GM18861 (cell line): ENCODE measurements around the gene PPP1R15A.
A peak's percentile ranks its signal among the peaks of the same experiment; 100 is the strongest.
"Not testable (repeated sequence)": the region's sequence is repeated elsewhere in the genome, so short reads cannot be mapped to it uniquely, and the experiment has no call there.

ENCODE experiments used
- ATAC-seq: cut with Tn5 transposase; IDR thresholded peaks from one replicate; pipeline ENCODE4 v1.9.1; 2021; ENCODE audit not compliant: unreplicated experiment

The PPP1R15A gene

DNA sequence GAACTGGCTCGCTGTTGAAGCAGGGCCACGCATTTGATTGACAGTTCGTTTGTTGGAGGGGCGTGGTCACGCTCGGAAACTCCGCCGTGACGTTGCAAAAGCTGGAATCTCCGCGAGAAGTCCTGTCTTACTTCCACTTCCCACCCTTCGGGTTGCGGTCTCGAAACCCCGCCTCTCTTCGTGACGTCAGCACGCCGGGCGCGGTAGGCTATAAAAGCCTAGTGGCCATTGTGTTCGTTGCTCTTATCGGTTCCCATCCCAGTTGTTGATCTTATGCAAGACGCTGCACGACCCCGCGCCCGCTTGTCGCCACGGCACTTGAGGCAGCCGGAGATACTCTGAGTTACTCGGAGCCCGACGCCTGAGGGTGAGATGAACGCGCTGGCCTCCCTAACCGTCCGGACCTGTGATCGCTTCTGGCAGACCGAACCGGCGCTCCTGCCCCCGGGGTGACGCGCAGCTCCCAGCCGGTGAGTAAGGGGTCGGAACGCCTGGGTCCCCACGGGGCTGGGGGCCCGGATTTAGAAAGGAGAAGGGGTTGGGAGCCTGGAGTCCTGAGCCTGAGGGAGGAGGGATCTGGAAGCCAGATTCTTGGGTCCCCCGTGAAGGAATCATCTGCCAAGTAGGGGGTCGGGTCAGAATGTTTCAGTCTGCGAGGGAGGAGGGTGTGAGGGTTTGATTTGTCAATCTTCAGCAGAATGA, at the start of gene PPP1R15A:
Gene PPP1R15A (plus strand): TSS at position 240 of the 702 bp plus-strand sequence. CDS start 813 bp downstream, outside the sequence.
- ATAC-seq, result peak; percentile 51

DNA sequence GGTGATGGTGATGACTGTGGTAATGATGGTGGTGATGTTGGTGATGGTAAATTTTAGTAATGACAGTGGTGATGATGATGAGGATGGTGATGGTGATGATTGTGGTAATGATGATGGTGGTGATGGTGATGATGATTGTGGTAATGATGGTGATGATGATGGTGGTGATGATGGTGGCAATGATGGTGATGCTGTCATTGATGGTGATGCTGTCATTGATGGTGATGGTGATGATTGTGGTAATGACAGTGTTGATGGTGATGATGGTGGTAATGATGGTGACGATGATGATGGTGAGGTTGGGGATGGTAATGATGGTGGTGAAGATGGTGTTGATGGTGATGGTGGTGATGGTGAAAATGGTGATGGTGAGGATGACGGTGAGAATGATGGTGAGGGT, 49.7 kb upstream of the PPP1R15A start:
- ATAC-seq, result no peak

DNA sequence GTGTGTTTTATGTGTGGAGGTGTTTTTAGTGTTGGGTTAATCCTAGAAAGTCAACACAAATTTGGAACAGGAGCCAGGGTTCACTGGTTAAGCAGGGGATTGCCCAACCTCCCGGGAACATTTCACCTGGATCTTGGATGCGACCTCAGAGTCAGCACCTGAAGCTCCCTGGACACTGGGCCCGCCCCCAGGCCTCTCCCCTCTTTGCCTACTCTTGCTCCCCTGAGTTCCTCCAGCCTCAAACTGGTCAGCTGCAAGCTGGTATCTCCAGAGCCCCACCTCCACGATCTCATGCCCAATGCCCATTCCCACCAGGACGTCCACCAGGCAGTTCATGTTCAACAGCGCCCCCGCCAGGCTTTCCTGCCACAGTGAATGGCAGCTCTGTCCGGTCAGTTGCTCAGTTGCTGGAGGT, 45.6 kb upstream of the PPP1R15A start:
- no peak for ATAC-seq

DNA sequence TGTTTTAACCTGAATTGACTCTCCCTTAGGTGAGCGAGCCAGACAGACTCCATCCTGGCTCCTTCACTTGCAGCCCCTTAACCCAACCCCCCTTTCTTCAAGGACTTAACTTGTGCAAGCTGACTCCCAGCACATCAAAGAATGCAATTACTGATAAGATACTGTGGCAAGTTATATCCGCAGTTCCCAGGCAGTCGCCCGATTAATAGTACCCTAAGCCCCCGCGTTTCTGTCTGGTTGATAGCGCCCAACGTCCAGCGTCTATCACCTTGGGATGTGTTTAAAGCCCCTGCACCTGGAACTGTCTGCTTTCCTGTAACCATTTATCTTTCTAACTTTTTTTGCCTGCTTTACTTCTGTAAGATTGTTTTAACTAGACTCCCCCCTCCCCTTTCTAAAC, 42.1 kb upstream of the PPP1R15A start:
- ATAC-seq, result no peak

DNA sequence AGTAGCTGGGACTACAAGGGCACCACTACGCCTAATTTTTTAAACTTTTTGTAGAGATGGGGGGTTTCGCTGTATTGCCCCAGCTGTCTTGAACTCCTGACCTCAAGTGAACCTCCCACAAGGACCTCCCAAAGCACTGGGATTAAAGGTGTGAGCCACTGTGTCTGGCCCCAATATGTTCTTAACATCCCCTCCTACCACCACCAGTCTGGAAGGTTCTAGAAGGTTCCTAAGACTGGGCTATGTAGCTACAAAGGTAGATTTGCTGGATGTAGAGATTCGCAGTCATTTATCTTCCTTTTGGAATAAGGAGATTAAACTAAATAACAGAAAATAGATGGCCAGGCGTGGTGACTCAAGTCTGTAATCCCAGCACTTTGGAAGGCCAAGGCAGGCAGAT, 41.3 kb upstream of the PPP1R15A start:
- ATAC-seq, result no peak

DNA sequence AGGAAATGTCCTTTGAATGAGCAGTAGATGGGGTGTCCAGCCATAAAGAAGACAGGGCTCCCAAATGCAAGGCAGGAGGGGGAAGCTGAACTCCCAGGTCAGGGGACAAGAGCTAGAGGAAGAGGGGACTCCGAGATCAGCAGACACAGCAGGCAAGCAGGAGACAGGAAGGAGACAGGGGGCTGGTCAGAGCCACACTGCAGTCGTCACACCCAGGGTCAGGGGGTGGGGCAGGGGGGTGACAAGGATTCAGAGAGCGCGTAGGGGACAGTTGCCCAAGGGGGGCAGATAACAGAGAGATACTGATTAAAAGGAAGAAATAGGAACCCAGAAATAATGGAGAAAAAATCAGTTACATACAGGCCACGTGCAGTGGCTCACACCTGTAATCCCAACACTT, 39.2 kb upstream of the PPP1R15A start:
- ATAC-seq, result no peak

DNA sequence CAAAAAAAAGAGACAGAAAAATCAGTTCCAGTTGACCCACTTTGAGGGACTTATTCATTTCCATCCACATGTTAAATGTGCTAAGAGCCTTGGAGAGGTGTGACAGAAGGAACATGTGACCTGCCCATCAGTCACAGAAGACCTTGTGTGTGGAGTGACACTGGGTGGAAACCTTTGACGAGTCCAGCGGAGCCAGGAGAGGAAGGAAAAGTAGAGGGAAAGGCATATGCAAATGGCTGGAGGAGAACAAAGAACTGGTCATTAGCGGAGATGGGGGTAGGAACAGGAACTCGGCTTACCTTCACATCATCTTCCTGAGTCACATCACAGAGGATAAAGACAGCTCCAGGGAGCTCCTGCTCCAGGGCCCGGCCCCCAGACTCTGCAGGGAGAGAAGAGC, 38.2 kb upstream of the PPP1R15A start:
- ATAC-seq, result no peak

DNA sequence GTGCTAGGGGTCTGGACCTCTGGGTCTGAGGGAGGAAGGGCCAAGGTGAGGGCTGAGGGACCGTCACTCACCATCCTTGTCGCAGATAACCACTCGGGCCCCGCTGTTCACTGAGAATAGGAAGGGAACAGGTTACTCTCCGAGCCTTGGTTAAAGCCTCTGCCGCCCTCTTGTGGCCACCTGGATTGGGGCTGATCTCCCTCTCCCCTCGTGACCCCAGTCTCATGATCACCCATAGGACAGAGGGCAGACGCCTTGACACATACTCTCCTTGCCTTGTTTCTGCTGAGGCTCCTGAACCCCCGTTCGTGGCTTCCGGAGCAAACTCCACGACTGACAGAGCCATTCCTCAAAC, 36.5 kb upstream of the PPP1R15A start:
- ATAC-seq, result peak; percentile 60

DNA sequence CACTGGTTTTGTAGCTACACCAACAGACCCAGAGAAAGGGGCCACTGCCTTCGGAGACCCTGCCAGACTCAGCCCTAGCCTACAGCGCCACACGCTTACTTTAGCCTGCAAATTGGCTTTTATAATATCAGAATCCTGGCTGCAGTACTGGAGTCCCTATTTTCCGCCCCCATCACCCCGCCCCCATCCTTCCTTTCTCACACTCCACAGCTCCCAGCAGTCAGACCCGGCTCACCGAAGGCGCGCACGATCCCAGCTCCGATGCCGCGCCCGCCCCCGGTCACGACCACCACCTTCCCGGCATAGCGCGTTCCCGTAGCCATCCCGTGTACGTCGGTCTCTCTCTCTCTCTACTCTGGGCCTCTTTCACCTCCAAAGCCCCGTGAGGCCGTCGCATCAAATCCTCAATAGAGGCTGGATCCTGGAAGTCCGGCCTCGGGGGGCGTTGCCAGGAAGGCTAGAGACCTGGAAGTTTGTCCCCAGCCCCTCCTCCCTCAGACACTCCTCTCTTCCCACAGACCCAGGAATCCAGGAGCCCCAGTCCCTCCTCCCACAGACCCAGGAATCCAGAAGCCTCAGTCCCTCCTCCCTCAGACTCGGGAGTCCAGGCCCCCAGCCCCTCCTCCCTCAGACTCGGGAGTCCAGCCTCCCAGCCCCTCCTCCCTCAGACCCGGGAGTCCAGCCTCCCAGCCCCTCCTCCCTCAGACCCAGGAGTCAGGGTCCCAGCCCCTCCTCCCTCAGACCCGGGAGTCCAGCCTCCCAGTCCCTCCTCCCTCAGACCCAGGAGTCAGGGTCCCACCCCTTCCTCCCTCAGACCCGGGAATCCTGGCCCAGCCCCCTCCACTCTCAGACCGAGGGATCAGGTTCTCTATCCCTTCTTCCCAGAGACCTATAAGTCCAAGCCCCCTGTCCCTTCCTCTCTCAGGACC, 35.9 kb upstream of the PPP1R15A start, which contains the start of gene HSD17B14:
Gene HSD17B14 (minus strand): TSS at position 403 of the 929 bp plus-strand sequence. CDS start 80 bp downstream, at position 323.
- ATAC-seq, result no peak

DNA sequence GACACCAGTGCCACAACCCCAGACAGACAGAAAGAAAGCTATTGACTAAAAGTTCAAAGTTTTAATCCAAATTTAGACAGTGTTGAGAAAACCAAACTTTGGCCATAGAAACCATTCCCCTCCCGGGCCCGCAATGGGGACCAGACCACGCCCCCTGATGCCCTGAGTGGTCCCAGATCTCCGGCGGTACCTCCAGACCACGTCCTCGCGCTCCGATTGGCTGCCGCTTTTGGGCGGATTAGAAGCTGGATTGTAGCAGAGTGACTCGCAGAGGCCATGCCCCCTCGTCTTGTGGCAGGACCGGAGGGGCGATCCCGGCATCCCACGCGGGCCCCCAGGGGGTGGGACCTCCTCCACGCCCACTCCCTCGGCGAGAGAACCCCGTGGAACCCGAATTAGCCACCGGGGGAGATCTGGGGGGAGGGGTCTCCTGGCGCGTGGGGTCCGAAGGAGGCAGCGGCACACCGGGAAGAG, 35.1 kb upstream of the PPP1R15A start:
- no peak for ATAC-seq

DNA sequence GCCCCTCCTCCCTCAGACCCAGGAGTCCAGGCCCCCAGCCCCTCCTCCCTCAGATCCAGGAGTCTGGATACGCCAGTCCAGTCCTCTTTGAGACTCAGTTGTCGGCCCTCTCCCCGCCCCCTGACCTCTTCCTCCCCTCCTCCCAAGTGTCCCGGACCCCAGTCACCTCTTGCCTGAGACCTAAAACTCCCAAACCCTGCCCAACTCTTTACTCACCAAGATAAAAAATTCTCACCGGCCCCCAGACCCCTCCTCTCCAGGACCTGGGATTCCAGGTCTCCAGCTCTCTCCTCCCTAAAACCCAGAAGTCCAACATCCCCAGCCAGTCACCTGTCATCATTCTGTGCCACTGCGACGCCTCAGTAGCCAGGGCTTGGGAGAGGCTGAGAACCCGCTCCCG, 34.5 kb upstream of the PPP1R15A start:
- ATAC-seq, result no peak

DNA sequence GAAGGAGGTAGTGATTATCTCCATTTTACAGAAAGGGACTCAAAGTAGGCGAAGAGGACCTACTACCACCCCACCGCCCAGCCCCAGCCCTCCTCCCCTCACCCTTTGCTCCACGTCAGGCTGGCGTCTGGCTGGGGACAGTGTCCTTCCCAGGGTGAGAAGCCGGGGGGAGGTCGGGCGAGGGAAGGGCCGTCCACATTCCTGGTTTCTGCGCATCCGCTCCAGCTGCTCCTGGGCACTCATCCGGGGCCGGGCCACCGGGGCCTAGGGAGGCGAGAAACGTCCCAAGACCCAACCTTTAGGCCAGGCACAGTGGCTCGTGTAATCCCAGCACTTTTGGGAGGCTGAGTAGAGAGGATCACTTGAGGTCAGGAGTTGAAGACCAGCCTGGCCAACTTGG, 31.2 kb upstream of the PPP1R15A start:
- ATAC-seq, result no peak

DNA sequence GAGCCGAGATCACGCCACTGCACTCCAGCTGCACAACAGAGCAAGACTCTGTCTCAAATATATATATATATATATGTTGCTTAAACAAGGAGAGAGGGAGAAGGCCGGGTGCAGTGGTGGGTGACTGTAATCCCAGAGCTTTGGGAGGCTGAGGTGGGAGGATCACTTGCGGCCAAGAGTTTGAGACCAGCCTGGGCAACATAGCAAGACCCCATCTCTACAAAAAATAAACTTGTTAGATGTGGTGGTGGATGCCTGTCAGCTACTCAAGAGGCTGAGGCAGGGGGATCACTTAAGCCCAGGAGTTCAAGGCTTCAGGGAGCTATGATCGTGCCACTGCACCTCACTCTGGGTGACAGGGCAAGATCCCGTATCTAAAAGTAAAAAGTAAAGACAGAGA, 30.6 kb upstream of the PPP1R15A start:
- no peak for ATAC-seq

DNA sequence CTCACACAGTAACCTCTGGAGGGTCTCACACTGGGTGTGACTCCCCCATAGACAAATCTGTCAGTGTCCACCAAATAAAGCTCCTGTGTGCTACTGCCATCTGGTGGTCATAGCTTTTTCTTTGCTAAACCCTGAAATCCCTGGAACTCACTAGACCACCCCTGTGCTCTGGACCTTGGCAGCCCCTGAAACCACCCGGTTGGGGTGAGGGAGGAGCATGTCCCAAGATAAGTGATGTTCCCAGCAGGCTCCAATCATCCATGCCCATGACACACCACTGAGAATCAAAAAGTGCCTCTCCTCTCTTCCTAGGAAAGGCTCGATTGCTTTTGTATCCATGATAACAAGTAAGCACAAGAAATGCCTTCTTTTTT, 29.4 kb upstream of the PPP1R15A start:
- ATAC-seq, result no peak

DNA sequence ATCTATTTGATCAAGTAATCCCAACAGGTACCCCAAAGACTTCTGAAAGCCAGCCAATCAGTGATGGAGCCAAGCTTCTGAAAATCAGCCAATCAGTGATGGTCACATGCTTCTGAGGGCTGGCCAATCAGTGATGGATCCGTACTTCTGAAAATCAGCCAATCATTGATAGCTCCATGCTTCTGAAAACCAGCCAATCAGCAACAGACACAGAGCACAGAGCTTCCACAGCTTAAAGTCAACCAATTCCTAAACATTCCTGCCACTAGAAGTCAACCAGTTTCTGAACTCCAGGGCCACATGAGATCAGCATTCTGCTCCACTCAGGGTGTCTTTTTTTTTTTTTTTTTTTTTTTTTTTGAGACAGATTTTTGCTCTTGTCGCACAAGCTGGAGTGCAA, 27.7 kb upstream of the PPP1R15A start:
- ATAC-seq, result no peak

DNA sequence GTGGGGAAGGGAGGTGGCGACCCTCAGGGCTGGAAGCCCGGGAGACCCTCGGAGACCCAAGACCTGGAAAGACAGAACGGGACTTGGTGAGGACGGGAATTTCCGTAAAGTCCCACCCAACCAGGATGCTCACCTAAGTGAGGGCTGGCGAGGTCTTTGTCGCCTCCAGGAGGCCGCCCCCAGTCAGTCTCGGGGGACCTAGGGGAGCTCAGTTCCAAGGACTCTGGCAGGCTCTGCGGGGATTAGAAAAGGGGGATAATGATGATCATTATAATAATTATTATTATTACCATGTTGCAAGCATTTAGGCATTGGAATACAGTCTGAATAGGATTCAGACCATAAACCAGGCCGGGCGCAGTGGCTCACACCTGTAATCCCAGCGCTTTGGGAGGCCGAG, 26.8 kb upstream of the PPP1R15A start:
- ATAC-seq, result no peak

DNA sequence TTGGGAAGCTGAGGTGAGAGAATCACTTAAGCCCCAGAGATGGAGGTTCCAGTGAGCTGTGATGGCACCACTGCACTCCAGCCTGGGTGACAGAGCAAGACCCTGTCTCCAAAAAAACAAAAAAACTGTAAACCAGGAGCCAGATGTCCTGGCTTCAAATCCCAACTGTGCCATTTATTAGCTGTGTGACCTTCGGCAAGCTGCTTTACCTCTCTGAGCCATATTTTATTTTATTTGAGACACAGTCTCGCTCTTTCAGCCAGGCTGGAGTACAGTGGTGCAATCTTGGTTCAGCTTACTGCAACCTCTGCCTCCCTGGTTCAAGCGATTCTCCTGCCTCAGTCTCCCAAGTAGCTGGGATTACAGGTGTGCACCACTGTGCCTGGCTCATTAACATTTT, 25.6 kb upstream of the PPP1R15A start:
- ATAC-seq, result not testable (repeated sequence)

DNA sequence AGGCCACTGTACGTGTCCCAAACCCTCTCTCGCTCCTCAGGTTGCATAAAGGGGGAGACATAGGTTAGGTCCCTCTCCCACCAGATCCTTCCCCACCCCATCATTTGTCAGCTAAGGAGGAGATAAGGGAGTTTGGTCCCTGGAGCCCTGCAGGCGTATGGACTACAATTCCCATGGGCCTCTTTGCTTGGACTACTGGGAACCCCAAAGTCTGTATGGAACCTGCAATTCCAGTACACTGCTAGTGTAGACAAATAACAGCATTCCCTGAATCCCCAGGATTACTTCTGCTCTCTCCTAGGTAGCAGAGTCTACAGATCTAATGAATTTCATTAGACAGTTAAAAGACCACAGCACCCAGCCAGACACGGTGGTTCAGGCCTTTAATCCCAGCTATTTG, 19.9 kb upstream of the PPP1R15A start:
- ATAC-seq, result no peak

DNA sequence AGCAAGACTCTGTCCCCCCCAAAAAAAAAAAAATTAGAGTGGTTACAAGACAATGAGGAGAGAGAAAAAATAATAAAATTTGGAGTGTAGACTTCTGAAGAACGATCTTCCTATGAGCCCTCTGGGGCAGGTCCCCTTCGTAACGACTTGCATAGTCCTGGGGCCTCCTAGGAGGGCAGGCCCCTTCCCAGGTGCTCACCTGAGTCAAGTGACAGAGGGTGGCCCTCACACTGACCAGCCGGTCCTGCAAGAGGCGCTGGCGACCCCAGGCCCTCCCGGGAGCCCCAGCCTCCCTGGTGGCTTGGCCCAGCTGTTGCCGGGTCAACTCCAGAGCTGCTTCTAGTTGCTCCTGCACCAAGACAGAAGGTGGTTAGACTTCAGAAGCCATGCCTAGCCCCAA, 18.7 kb upstream of the PPP1R15A start:
- ATAC-seq, result no peak

DNA sequence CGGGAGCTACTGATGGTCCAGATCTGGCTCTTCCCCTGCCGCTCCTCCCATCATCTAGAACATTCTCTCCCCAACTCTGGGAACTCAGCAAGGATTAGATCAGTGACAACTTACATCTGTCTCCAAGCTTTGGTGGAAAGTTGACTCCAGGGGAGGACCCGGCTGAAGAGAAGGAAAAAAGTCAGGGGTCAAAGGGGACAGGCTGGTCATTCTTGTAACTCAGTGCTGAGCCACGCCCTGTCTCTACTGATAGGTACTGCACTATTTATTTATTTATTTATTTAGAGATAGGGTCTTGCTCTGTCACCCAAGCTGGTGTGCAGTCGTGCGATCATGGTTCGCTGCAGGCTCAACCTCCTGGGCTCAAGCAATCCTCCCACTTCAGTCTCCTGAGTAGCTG, 18.1 kb upstream of the PPP1R15A start:
- ATAC-seq, result no peak

DNA sequence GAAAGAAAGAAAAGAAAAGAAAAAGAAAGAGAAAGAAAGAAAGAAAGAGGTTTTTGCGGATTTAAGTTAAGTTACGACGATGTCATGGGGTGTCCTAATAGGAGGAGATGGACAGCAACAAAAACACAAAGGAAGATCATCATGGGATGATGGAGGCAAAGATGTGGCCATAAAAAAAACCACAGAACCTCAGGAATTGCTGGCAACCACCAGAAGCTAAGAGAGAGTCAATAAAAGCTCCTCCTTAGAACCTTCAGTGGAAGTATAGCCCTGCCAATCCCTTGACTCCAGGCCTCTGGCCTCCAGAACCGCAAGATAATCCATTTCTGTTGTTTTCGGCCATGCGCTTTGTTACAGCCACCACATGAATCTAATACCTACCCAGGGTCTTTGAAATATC, 15.3 kb upstream of the PPP1R15A start:
- no peak for ATAC-seq
